Activated CD4-positive, alpha-beta T cell treated with anti-CD3 and anti-CD28 coated beads, Interleukin-2, amount 50 U/mL, for 16 hours (primary cell): ENCODE data around the gene ADD1.

Experiments used
- DNase-seq: peaks from one replicate; pipeline ENCODE4 v3.0.0-alpha.2; 2020

ADD1 gene

DNA sequence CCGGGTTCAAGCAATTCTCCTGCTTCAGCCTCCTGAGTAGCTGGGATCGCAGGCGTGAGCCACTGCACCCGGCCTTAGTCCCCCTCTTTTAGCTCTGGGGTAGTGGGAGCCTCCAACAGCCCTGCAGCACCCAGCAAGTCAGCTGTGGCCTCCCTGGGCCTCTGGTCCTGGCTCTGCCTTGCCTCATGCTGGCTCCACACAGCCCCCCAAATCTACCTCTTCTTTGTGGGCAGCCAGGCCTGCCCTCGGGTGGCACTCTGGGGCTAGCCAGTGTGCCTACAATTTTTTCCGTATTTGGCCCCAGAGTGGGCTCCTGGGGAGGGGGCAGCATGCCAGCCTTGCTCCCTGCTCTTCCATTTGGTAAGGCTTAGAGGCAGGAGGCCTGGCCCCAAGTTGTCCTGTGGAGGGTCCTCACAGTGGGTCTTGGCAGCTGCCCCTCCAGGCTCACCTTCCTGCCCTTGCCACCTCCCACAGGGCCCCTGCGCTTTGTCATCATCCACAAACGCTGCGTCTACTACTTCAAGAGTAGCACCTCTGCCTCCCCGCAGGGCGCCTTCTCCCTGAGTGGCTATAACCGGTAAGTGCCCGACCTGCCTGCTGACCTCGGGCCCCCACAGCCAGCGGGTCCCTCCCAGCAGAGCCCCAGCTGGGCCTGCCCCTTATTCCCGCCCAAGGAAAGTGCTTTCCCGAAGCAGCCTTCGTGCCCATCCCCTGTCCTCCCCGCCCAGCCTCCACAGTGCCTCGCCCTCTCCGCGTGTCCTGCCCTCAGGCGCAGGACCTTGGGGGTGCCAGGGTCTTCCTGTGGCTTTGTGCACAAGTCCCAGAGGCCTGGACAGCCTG, 21.0 kb upstream of the ADD1 start:
- no peak for DNase-seq

DNA sequence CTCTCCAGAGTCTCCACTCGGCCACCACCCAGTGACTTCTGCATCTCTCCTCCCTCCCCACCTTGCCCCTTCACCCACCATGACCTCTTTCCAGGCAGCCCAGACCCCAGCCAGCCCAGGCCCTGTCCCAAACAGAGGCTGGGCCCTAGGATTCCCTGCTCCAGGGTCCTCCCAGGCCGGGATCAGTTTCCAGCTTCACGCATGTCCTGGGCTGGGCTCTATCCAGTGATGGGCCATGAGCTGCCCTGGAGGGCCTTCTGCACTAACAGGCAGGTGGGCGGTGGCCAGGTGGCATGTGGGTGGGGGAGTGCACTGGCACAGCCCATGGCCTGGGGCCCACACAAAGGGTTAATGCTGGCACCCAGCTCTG, 20.4 kb upstream of the ADD1 start:
- no peak for DNase-seq

- DNase-seq: no peak
These were observed 19.8 kb upstream of the ADD1 start for GRCh38 chr4:2823671-2824328.

DNA sequence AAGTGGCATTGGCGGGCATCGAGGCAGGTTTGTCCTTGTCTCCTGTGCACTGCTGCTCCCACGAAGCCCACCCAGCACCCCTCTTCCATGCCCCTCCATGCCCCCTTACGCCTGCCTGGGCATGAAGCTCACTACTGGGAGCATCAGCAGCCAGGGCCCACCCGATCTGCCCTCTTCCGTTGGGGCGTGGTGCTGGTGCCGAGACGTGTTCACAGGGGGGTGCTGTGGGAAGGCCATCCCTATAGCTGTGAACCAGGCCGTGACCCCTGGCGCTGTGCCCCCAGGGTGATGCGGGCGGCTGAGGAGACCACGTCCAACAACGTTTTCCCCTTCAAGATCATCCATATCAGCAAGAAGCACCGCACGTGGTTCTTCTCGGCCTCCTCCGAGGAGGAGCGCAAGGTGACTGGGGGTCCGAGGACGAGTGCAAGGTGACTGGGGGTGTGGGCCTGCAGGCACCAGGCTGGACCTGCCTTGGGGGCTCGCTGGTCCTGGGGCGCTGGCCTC, 19.3 kb upstream of the ADD1 start:
- no peak for DNase-seq

- DNase-seq: no peak
These were observed 18.7 kb upstream of the ADD1 start for GRCh38 chr4:2824836-2825381.

- DNase-seq: no peak
These were observed 17.9 kb upstream of the ADD1 start for GRCh38 chr4:2825740-2826139.

GRCh38 chr4:2827071-2827873, 16.4 kb upstream of the ADD1 start:
- no peak for DNase-seq

DNA sequence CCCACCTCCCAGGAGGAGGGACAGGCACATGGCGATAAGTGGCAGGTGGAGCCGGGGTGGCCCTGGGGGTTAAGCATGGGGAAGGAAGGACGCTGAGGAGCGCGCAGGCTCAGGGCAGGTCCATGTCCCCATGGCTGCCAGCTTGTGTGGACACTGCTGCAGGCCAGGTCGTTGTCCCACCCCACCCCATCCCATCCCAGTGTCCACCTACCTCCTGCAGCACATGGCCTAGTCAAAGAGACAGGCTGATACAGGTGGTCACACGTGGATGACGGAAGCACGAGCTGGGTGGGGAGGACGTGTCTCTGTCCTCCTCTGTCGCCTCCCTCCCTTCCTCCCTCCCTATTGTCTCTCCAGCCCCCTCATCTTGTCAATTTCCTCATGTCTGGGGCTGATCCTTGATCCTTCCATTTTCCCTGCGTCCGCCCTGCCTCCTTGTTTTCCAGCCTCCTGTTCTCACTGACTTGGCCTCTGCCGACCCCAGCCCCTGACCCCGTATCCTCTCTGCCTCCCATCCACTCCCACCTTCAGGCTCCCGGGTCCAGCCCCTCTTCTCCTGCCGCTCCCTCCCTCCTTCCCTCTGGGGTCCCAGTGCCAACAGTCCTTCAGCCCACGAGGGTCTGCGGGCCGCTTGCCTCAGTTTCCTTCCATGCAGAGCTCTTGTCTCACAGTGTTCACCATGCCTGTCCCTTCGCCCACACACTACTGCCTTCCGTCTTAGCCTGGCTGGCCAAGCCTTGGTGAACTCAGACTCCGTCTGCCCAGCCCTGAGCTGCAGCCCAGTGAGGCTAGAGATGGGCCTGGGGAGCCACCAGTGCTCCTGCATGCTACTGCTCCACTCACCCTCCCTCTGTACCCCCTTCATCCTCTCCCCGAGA, 15.5 kb upstream of the ADD1 start:
- no peak for DNase-seq

- DNase-seq: no peak
These were observed 14.9 kb upstream of the ADD1 start for GRCh38 chr4:2828758-2829181.

DNA sequence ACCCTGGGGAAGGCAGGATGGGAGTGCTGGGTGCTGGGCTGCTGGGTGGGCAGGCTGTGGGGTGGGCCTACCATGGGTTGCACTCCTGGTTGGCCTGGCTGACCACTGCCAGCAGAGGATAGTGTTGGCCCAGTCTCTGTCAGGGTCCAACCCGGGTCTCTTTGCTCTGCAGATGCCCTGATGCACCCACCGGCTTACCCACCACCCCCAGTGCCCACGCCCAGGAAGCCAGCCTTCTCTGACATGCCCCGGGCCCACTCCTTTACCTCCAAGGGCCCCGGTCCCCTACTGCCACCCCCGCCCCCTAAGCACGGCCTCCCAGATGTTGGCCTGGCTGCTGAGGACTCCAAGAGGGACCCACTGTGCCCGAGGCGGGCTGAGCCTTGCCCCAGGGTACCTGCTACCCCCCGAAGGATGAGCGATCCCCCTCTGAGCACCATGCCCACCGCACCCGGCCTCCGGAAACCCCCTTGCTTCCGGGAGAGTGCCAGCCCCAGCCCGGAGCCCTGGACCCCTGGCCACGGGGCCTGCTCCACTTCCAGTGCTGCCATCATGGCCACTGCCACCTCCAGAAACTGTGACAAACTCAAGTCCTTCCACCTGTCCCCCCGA, 14.2 kb upstream of the ADD1 start:
- no peak for DNase-seq

- DNase-seq: no peak
These were observed 13.7 kb upstream of the ADD1 start for GRCh38 chr4:2829933-2830451.

GRCh38 chr4:2830632-2831610, 12.7 kb upstream of the ADD1 start:
- DNase-seq: no peak

- DNase-seq: no peak
These were observed 11.9 kb upstream of the ADD1 start for GRCh38 chr4:2831611-2832308.

- DNase-seq: no peak
These were observed 11.2 kb upstream of the ADD1 start for GRCh38 chr4:2832309-2832980.

DNA sequence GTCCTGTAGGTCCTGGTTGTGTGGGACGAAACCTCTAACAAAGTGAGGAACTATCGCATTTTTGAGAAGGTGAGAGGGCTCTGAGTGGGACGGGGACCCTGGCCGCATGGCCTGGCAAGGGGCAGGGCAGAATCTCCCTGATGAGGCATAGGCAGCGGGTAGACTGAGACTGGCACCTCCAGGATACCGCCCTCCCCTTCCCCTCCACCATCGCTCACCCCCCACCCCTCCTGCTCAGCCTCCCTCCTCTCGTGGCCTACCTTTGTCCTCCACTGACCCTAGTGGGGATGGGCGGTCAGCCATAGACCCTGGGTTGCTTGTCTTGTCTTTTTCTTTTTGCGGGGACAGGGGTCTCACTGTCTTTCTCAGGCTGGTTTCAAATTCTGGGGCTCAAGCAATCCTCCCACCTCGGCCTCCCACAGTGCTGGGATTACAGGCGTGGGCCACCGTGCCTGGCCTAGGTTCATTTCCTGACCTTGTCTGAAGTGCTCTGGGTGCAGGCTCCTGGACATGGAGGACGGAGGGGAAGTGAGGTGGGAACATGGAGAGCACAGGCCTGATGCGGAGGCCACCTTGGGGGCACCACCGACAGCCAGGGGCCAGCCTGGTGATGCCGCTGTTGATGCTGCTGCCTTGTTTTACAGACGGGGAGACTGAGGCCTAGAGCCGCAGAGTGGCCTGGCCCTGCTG, 10.5 kb upstream of the ADD1 start:
- no peak for DNase-seq

GRCh38 chr4:2833671-2834000, 10.0 kb upstream of the ADD1 start:
- DNase-seq: no peak

DNA sequence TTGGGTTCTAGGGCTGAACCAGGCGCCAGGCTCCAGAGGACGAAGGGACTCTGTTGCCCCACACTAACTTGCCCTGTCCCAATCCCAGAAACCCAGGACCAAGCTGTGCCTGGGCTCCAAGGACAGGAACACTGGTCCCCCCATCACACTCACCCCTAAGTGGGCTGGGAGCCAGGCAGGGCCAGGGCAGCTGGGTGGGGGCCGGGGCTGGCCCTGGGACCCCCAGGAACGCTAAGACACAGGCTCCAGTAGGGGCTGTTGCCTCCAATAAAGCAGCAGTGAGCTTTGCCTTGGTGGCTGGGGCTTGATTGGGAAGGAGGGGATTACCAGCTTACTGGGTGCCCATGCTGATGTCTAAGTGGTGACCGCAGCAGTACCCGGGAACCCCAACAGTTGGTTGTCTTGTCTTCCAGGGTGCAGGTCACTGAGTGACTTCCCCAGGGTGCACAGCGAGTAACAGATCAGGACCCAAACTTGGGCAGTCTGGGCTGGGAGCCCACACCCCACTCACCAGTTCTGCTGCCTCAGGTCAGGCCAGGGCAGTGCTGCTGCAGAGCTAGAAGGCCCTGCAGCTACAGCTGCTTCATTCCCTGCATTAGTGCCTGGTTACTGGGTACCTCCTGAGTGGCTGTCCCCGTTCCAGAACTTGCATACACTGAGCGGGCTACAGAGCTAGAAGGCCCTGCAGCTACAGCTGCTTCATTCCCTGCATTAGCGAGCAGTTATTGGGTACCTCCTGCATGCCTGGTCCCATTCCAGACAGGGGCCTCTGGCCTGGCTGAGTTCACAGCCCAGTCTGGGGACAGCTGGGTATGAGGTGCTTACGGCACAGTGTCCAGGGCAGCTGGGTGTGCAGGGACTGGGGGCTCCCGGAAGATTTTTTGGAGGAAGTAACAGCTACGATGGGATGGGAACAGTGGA, 9.4 kb upstream of the ADD1 start:
- no peak for DNase-seq
